Ecto neural progenitor cell (in vitro differentiated cells): ENCODE results near the gene C3orf70.
"Not testable (repeated sequence)": the region's sequence is repeated elsewhere in the genome, so short reads cannot be mapped to it uniquely, and the experiment has no call there.

Experiments used
- DNase-seq: peaks from one replicate; pipeline ENCODE4 v3.0.0-alpha.2; 2018; ENCODE audit warnings: low spot score

C3orf70 gene

GRCh38 chr3:185151101-185151963 lies 1.5 kb downstream of the C3orf70 start:
- DNase-seq, result no peak

- DNase-seq, result no peak
Observed at GRCh38 chr3:185150561-185150960, 2.3 kb downstream of the C3orf70 start.

- no peak for DNase-seq
Observed at GRCh38 chr3:185149591-185149990, 3.3 kb downstream of the C3orf70 start.

- DNase-seq, result no peak
Observed at GRCh38 chr3:185145511-185145910, 7.3 kb downstream of the C3orf70 start.

GRCh38 chr3:185144784-185145183 lies 8.1 kb downstream of the C3orf70 start:
- DNase-seq, result no peak

GRCh38 chr3:185137821-185138220 lies 15.0 kb downstream of the C3orf70 start:
- no peak for DNase-seq

- DNase-seq, result no peak
Observed at GRCh38 chr3:185134509-185134908, 18.4 kb downstream of the C3orf70 start.

GRCh38 chr3:185131602-185132256 lies 21.1 kb downstream of the C3orf70 start:
- DNase-seq, result no peak

GRCh38 chr3:185129083-185129482 lies 23.8 kb downstream of the C3orf70 start:
- DNase-seq, result no peak

- DNase-seq, result no peak
Observed at GRCh38 chr3:185126201-185126600, 26.7 kb downstream of the C3orf70 start.

- DNase-seq, result no peak
Observed at GRCh38 chr3:185120126-185120525, 32.7 kb downstream of the C3orf70 start.

GRCh38 chr3:185115371-185115770 lies 37.5 kb downstream of the C3orf70 start:
- no peak for DNase-seq

- no peak for DNase-seq
Observed at GRCh38 chr3:185114756-185115155, 38.1 kb downstream of the C3orf70 start.

GRCh38 chr3:185112186-185112585 lies 40.7 kb downstream of the C3orf70 start:
- DNase-seq, result no peak

GRCh38 chr3:185109012-185109411 lies 43.8 kb downstream of the C3orf70 start:
- DNase-seq, result not testable (repeated sequence)

- not testable (repeated sequence) for DNase-seq
Observed at GRCh38 chr3:185106256-185106890, 46.5 kb downstream of the C3orf70 start.

- DNase-seq, result no peak
Observed at GRCh38 chr3:185103359-185104127, 49.3 kb downstream of the C3orf70 start.

GRCh38 chr3:185094697-185095096 lies 58.2 kb downstream of the C3orf70 start:
- no peak for DNase-seq

GRCh38 chr3:185093116-185093515 lies 59.7 kb downstream of the C3orf70 start:
- no peak for DNase-seq

GRCh38 chr3:185090811-185091210 lies 62.0 kb downstream of the C3orf70 start:
- no peak for DNase-seq

- DNase-seq, result no peak
Observed at GRCh38 chr3:185089751-185090150, 63.1 kb downstream of the C3orf70 start.

- no peak for DNase-seq
Observed at GRCh38 chr3:185089343-185089742, 63.5 kb downstream of the C3orf70 start.
